Measurements from ENCODE around the gene TASP1.
A peak's percentile ranks its signal among the peaks of the same experiment; 100 is the strongest.

The TASP1 gene

DNA sequence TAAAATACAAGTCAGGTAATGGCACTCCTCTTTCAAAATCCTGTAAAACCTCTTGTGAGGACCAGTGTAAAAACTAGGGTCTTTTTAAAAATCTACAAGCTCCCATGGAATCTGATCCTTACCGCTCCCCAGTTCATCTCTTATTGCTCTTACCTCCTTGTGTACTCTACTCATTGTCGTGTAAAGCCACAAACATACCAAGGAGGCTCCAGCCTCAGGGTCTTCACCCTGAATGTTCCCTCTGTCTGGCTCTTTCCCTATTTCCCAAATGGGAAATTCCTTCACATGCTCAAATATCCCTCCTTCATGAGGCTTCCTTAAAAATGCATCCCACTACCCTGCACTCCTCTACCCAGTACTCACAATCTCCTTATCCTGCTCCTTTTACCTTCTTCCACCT lies 67.1 kb downstream of the TASP1 start:
- DNase-seq (ENCODE audit: low spot score), result no peak

DNA sequence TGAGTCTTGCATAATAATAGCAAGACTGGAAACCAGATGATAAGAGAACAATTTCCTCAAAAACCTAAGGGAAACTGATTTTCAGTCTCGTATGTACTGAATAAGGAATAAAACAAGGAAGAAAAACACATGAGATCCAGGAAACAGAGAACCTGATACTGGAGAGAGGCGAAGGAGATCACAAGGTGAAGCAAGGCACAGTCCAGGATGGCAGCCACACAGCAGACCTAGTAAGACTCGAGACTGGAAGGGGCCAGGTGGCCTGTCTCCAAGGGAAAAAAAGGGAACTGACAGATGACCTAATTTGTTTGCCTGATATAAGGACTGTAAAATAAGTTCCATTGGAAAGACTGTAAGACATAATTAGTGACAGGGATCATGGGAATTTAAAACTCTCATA lies 71.1 kb downstream of the TASP1 start:
- DNase-seq (ENCODE audit: low spot score), result no peak

DNA sequence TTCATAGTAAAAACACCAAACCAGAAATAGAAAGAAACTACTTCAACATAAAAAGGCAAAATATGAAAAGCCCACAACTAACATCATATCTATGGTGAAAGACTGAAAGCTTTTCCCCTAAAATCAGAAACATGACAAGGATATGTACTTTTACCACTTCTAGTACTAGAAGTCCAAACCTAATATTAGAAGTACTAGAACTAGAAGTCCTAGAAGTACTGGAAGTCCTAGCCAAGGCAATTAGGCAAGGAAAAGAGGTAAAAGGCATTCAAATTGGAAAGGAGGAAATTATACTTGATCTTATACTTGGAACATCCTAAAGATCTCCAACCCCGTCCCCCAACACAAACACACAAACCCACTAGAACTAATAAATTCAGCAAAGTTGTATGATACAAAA lies 74.9 kb downstream of the TASP1 start:
- no peak for DNase-seq (ENCODE audit: low spot score)

DNA sequence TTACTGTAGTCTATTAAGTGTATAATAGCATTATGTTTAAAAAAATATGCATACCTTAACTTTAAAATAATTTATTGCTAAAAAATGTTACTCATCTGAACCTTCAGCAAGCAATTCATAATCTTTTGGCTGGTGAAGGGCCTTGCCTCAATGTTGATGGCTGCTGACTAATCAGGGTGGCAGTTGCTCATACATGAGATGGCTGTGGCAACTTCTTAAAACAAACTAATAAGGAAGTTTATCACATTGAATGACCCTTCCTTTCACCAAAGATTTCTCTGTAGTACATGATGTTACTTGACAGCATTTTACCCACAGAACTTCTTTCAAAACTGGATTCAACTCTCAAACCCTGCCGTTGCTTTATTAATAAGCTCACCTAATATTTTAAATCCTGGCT lies 84.0 kb downstream of the TASP1 start:
- DNase-seq (ENCODE audit: low spot score), result no peak

DNA sequence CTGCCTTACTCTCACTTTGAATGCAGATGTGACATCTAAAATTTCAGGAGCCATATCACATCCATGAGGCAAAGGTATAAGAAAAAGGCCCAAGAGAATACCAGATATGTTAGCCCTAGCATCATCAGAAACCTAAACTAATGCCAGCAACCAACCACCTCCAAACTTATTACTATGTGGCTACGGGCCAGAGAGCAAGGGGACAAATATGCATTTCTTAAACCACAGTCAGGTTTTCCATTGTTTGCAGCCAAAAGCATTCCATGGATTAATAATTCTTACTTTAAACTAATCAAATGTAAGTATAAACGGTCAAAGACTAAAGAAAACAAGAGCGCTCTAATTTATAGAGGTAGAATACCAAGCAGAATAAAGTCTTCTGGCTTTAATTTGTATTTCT lies 84.7 kb downstream of the TASP1 start:
- no peak for DNase-seq (ENCODE audit: low spot score)

DNA sequence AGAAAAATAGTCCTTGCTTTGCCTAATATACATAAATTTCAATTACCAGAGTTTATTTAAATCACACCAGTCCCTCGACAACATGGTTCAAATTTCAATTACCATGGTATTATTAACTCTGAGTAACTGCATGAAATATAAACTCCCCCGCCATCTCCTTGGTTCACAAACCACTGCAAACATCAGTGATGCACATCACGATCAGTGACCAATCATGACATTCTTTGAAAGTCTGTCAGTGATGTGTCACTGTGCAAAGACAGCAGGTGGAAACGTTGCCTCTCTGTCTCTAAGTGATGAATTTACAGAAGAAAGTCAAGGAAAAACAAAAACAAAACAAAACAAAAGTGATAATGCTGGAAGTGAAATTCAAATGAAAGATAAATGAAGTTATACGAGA lies 86.7 kb downstream of the TASP1 start:
- no peak for DNase-seq (ENCODE audit: low spot score)

DNA sequence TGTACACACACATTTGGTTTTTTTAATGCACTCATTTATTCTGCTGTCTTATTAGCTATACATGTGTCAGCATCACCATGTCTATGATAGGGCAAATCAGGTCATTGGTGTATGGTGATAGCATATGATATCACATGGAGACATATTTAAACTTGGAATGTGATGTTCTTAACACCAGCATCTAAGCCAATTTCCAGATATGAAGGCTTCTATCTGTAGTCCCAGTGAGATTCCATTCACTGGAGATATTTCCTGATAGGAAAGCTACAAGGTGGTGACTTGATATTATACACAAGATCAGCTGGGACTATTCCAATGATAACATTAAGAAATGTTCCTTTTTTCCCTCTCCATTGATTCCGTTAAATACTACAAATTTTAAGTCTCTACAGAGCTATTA lies 89.3 kb downstream of the TASP1 start:
- DNase-seq (ENCODE audit: low spot score), result no peak

DNA sequence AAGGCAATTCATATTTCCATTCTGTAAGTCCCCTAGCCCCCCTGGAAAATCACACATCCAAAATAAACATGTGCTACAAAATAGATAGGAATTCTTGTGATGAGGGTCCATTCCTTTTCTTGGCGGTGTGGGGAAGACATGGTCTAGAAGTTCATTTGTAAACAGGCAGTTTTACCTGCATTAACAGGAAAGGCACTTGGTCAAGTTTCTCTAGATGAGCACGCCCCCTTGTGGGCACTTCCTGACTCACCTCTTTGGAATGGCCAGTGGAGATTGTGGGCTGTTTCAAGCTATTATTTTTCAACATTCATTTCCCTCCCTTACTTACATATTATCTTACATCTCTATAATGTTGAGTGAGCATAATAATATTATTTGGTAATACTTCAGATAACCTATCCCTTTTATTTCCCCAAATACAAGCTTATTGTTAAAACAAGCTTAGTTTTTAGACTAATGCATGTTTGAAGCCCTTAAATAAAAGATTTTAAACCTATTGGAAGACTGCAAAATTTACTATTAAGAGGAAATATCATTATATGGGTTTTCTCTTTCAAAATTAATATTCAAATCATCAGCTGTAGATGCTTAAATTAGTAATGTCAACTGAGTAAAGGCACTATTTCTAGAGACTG lies 92.1 kb downstream of the TASP1 start:
- peak; percentile 78 for DNase-seq (ENCODE audit: low spot score)

DNA sequence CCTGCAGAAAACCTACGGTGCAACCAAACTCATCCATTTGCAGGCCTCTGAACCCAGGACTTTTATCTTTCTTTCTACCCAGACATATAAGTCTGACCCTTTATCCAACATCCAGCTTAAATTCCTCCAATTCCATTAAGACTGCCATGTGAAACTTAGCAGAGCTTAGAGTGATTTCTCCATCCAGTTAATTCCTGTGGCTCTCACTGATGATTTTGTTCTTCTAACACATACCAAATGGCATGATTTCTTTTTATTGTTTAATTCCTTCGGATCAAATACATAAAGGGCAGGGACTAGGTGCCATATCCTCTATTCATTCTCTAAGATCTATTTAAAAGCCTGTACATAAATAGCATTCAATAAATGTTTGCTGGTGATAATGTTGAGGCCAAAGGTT lies 92.9 kb downstream of the TASP1 start:
- DNase-seq (ENCODE audit: low spot score), result no peak

DNA sequence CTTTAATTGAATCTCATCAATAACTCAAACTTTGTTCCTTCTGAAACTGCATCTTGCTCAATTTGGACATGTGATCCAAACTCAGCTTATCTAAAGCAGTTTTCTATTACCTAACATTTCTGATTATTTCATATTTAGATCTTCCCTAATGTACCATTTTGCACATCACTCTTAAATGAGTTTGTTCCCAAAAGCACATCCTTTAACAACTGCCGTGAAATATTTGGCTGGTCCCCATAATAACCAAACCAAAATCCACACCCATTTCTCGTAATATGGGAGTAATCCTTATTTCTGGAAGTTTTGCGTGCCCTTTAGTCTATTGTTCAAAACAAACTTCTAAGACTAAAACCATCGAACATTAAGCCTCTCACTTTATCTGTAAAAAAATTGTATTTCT lies 94.9 kb downstream of the TASP1 start:
- no peak for DNase-seq (ENCODE audit: low spot score)

DNA sequence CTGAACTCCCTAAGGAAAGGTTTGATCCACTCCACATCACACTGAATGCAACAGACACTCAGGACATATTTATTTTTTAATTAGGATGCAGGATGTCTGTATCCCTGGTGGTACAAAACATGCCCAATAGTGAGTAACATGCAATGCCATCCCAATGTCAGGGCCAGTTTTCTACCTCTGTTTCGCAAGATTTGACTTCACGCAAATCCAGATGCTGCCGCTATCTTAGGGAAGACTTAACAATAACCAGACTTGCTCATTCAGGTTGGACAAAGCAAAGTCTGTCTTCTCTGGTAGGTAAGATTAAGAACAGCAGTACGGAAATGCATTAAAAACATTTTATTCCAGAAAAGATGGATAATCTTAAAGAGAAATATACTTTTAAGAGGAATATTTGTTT lies 103.1 kb downstream of the TASP1 start:
- DNase-seq (ENCODE audit: low spot score), result no peak

DNA sequence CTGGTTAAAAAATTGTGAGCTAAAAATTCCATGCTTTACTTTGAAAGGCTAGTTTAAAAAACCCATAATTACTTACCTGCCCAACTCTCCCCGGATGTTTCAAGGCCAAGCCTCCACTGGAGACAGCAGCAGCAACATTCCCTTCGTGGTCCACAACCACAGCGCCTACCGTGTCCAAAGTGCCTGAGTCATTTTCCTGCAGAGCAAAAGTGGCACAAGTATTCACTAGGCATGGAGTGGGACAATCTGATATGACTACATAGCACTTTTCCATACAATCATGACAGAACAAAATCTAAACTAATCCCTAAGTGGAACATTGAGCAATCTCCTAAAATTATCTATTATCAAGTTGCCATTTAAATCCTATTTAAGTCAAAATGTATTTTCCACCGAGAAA lies 104.8 kb downstream of the TASP1 start:
- DNase-seq (ENCODE audit: low spot score), result no peak

DNA sequence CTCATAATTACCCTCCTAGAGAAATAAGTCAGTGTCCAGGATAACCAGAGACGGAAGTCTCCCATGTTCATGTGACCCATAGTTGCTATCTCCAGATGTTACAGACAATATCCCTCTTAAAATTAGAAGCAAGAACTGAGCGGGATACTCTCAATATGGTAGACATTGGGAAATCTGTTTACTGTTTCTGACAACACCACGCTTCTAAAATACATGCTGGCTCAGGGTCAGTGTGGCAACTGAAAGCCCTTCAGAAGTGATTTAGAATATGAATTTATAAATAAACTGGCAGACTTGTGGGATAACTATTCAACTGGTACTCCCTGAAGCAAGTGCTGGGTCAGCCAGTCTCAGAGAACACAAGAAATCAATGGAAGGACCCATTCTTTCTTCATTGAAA lies 108.6 kb downstream of the TASP1 start:
- DNase-seq (ENCODE audit: low spot score), result no peak

DNA sequence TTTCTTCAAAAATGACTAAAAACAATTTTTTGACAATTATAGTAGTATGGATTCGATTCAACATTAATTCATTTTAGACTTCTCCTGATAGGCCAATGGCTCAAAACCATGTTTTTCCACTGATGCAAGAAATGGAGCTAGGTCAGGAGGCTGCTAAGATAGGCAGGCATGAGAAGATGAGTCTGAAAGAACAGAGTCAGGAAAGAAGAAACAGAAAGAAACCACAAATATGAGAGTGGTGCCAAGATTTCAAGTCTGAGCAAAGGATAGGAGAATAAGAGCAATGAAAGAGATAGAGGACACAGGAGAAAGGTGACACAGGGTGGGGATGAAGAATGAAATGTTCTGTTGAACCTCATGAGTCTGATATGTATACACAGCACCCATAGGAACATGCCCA lies 112.2 kb downstream of the TASP1 start:
- DNase-seq (ENCODE audit: low spot score), result no peak

DNA sequence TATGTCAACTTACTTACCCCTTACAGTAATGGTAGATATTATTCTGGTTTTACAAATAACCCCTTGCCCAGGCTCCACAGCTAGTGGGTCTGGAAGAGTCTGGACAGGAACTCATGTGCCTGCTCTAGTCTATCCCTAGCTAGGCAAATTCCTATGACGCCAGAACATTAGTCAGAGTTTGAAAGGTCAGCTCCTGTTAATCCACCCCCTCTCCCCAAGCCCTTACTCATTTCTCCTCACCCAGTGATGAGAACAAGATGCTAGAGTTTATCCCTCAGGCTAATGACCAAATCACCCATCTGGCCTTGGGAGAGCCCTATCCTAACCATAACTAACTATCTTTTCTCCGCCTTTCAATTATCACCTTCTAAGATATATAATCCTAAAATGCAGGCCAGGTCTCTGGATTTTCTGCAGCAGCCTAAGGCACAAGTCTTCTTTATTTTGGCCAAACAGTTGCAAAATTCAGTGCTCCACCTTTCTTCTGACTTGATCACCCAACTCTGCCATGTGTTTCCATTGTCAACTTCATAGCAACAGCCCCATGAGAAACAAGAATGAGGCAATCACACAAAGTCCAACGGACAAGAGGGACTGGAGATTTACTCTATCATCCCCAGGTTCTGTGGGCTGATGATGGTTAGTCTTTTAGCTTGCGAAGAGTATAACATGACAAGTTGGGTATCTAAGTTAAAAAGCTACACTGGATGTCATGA lies 113.3 kb downstream of the TASP1 start:
- no peak for DNase-seq (ENCODE audit: low spot score)

DNA sequence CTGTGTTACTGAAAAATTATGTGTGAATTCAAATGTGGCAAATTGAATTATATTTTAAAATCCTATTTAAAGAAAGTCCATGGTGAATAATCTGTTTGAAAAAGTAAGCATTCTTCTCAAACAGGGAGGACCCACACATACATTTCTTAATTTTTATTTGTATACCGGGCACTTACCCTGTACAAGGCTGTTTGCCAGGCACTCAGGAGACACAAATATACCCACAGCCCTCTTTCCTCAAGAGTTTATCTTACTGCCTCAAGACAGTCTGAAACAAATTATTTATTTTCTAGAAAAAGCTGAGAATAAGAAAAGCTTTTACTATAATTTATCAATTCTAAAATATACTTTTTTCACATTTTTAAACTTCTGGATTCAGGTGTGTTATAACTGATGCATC lies 114.4 kb downstream of the TASP1 start:
- no peak for DNase-seq (ENCODE audit: low spot score)

DNA sequence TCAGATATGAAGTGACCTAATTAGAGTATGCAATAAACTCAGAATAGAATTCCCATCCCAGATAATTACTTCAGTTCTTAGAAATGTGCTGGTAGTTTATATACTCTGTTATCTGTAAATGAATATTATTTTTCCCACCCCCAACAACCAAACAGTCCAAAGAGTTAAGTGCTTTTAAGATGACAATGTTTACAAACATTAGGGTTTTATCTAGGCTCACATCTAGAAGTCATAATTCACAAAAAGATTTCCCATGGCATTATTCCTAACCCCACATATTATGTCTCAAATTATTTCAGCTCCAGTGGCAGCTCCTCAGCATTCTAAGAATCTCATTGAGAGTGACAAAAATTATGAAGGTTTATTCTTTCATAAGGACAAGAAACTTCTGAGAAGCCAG lies 120.9 kb downstream of the TASP1 start:
- no peak for DNase-seq (ENCODE audit: low spot score)

DNA sequence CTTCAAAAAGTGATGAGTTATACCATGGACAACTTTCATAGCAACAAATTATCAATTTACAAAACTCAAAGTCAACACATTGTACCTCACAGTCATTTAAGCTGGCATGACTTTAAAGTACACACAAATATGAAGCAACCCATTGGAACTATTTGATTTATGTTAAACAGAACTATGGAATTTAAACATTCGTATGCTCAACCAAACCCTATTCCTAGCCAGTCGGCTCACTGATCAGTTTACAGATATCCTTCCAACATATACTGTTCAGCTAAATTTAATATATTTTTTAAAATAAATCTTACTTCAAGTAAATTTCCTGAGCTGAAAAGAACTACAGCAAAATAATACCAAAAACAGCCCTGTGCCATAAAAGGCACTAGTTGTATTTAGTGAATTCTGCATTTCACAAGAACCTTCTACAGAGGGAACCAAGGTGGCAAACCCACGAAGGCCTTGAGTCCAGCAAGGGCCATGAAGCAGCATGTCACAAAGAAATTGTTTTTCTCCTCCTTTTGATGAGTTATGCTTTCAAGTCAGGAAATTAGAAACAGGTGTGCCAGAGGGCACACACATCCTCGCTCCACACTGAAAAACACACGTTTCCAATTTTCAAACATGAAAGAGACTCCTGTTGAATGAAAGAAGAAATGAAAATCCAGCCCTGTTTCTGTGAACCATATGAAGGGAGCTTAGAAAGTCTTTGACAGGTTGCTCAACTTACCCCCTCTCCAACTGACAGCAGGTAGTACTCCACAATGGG lies 122.8 kb downstream of the TASP1 start:
- DNase-seq (ENCODE audit: low spot score), result no peak

DNA sequence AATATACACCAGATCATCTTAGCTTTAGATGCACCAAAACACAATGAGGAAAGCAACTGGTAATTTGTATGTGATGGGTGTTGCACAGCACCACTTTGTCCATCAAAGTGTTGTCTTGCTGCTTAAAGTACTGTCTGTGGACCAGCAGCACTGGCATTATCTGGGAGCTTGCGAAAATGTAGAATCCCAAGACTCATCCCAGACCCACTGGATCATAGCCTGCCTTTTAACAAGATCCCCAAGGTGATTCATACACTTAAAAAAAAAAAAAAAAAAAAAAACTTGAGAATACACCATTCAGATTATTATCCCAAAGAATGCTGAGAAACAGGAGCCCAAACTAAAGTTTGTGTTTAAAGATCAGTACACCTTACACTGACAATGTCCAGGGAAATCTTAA lies 123.4 kb downstream of the TASP1 start:
- DNase-seq (ENCODE audit: low spot score), result no peak

DNA sequence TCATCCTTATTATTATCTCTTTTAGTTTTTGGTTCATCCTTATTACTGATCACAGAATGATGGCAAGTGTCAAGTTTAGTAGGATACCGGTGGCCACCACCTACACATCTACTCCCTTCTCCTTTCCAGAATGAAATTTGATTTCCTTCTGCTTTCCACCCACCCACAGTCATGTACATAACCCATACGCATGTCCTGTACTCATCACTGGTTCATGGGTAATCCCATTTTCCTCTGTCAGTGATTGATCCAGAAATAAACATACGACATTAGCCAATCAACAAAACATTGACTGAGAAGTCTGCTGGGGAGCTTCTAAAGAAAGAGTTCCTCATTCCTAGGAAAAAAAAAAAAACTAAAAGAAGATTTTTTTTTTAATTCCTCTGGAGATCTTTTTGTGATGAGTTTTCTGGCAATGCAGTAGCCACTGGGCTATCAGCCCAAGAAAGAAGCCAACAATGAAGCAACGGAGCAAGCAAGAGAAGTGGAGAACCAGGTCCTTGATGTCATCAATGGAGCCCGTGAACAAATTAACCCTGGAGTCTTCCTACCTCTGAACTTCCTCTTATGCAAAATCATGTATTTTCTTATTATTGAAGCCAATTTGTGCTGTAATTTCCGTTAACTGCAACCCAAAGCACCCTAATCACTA lies 127.8 kb downstream of the TASP1 start:
- DNase-seq (ENCODE audit: low spot score), result no peak

DNA sequence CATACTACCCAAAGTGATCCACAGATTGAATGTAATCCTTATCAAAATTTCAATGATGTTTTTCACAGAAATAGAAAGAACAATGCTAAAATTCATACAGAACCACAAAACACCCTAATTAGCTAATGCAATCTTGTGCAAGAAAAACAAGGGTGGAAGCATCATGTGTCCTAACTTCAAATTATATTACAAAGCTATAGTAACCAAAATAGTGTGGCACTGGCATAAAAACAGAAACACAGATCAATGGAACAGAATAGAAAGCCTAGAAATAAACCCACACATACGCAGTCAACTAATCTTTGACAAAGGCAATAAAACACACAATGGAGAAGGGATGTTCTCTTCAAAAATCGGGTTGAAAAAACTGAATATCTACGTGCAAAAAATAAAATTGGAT lies 131.1 kb downstream of the TASP1 start:
- DNase-seq (ENCODE audit: low spot score), result no peak

DNA sequence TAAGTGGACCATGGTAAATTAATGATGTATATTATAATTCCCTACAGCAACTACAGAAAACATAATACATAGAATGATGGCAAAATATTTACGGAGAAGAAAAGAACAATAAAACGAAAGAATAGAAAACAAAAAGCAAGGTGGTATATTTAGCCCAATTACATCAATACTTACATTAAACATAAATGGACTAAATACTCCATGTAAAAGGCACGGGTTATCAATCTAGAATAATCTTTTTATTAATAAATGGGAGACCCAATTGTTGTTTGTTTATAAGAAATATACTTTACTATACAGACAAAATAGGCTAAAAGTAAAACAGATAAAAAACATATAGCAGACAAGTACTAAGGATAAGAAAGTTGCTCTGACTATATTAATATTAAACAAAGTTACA lies 137.2 kb downstream of the TASP1 start:
- DNase-seq (ENCODE audit: low spot score), result no peak

DNA sequence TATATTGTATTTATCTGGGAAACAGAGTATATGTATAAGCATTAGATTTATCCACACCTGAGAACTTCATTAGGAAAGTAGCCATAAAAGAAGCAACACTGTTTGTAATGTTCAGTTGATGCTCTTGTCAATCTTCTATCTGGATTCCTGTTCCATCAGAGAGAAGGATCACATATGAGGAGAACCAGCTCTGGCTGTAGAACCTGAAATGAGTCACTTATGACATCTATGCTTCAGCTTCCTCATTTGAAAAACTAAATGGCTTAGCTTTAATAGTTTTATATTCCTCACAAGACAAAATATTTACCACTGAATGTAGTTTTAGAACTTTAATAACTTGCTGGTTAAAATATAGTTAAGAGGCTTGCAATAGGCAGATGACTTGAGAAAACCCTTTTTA lies 144.7 kb downstream of the TASP1 start:
- DNase-seq (ENCODE audit: low spot score), result no peak
